Cardiac muscle cell (in vitro differentiated cells and primary cell): ENCODE measurements around the gene NR2E1. TPM values are rescaled to one million over a fixed set of nuclear protein-coding genes. Genes with fewer than 3 reads are reported as not detected.

Source experiments
- DNase-seq, 2 donors: peaks; one replicate each; pipeline versions ENCODE4 v3.0.0 to v3.0.0-alpha.2; 2010 to 2017; ENCODE audit warnings: low read depth in 1 of 2, low spot score in 1 of 2
- H3K27ac ChIP-seq: fragments of 200-600 bp; sonication (generic); 2 replicates; pipeline ENCODE4 v1.5.1; 2016
- H3K27me3 ChIP-seq: fragments of 200-600 bp; sonication (generic); 2 replicates; pipeline ENCODE4 v1.6.0; 2016; ENCODE audit warnings: control low read depth
- H3K36me3 ChIP-seq: fragments of 200-600 bp; sonication (generic); 2 replicates; pipeline ENCODE4 v1.5.1; 2016; ENCODE audit warnings: control low read depth
- H3K4me1 ChIP-seq: fragments of 200-600 bp; sonication (generic); 2 replicates; pipeline ENCODE4 v1.8.1; 2017; ENCODE audit warnings: low read depth, mild to moderate bottlenecking, mixed run types
- H3K4me3 ChIP-seq: fragments of 200-600 bp; sonication (generic); 2 replicates; pipeline ENCODE4 v1.5.1; 2016; ENCODE audit warnings: mild to moderate bottlenecking
- H3K9me3 ChIP-seq: fragments of 200-600 bp; sonication (generic); 2 replicates; pipeline ENCODE4 v1.5.1; 2017; ENCODE audit warnings: low read depth, mild to moderate bottlenecking, control low read depth
- polyA plus RNA-seq: library from polyadenylated mRNA; unstranded; fragments of >200 nt; fragmentation: Nextera tagmentation; extraction: Ambion mirVana; gene quantifications from 2 replicates; pipeline ENCODE4 v1.2.1, GENCODE V29; 2016
- total RNA-seq: library from RNA; depleted of rRNA; stranded (reverse); fragments of >200 nt; gene quantifications from 2 replicates; pipeline ENCODE4 v1.2.3, GENCODE V29; 2016
- TF ChIP-seq, protein P1 (sequence below): IDR thresholded peaks from 2 replicates; pipeline ENCODE4 v1.5.1; 2012; ENCODE audit warnings: low read depth, mild to moderate bottlenecking, low read length

Gene NR2E1
- total and polyA plus RNA-seq, 2 experiments from 2014 or later = not detected

DNA sequence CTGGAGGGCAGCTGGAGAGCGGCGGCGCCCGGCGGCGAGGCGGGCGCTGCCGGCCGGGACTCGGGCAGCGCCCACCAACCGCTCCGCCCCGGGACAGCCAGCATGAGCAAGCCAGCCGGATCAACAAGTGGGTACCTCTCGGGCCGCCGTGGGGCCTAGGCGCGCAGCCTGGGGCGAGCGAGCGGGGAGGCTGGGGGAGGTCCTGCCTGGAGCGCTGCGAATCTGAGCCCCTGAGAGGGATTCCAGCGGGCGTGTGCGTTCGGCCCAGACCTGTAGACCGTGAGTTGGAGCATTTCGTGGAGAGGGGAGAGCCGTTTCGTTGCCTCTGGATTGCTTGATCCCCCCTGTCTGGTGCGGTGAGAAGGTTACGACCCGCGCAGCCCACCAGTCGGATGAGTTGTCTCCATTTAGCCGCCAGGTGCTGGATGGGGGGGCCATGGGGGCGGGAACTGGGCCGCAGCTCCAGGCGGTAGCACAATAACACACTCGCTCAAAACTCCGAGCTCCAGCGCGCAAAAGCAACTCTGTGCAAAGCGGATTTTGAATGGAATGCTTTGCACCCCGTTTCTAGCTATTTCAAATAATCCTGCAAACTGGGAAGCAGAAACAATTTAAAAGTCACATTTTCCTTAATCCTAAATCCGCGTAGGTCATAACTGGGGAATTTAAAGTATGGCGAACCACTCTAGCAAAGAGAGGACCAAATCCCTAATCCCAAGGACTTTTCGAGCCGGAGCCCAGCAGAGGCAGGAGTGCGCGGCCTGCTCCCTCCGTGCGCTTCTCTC, 1.0 kb downstream of the NR2E1 start:
- Histone ChIP-seq H3K27me3 (peaks cover 100% of the 10 kb centered on the region), H3K36me3 (no peaks in the 10 kb centered on the region), H3K27ac (no peak overlapping the region), H3K4me1 (peaks cover 14% of the 10 kb centered on the region), H3K4me3 (no peak overlapping the region), H3K9me3 (no peaks in the 10 kb centered on the region)
- TF ChIP-seq, protein P1, sequence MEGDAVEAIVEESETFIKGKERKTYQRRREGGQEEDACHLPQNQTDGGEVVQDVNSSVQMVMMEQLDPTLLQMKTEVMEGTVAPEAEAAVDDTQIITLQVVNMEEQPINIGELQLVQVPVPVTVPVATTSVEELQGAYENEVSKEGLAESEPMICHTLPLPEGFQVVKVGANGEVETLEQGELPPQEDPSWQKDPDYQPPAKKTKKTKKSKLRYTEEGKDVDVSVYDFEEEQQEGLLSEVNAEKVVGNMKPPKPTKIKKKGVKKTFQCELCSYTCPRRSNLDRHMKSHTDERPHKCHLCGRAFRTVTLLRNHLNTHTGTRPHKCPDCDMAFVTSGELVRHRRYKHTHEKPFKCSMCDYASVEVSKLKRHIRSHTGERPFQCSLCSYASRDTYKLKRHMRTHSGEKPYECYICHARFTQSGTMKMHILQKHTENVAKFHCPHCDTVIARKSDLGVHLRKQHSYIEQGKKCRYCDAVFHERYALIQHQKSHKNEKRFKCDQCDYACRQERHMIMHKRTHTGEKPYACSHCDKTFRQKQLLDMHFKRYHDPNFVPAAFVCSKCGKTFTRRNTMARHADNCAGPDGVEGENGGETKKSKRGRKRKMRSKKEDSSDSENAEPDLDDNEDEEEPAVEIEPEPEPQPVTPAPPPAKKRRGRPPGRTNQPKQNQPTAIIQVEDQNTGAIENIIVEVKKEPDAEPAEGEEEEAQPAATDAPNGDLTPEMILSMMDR = no peak
- DNase-seq = no peak

DNA sequence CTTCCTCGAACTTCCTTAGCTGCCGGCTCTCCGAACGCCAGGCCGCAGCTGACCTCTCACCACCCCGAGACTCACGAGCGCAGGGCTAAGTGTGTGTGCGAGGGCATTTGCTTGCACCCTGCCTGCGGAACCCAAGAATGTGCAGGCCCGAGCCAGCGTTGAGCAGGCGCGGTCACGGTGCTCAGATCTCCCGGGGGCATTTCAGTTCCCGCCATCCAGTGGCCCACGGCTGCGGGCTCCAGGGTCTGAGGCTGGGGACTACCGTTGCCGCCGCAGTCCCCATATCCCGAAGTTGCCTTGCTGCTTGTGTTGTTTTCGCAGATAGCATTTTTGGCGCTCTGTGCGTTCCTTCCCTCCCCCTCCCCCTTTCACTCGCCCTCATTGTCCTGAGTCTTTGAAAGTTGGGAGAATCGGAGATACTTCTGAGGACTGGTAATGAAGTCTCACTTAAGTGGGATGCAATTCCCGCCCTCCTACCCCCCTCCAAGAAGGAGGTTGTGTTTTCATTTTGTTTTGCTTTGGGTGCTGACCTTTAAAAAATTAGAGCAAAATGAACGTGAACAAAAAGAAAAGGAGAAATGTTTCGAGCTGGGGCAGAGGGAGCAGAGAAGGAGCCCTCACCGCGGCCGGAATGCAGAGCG, 1.7 kb downstream of the NR2E1 start:
- peaks cover 14% of the 10 kb centered on the region for H3K4me1 ChIP-seq
- no peaks in the 10 kb centered on the region for H3K9me3 ChIP-seq
- TF ChIP-seq, protein P1 = no peak
- DNase-seq = no peak
- H3K4me3 ChIP-seq = no peak overlapping the region
- no peaks in the 10 kb centered on the region for H3K36me3 ChIP-seq
- peaks cover 100% of the 10 kb centered on the region for H3K27me3 ChIP-seq
- H3K27ac ChIP-seq = no peak overlapping the region

DNA sequence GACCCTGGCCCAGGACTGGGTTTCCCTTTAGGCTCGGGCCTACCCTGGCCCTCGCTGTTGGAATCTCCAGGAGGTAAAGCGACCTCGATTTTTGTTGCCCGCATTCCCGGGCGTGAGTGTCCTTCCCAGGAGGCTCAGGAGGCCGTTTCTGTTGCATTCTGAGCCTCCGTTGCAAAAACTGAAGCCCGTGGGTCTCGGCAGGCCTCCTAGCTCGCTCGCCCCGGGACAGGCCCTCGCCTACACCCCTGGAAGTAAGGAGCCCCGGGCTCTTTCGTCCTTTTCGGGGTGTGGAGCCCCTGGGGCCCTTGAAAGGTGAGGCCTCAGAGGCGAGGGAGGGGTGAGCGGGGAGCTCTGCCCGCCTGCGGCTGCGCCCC, 2.3 kb downstream of the NR2E1 start:
- Histone ChIP-seq H3K4me1 (peaks cover 14% of the 10 kb centered on the region), H3K27ac (no peak overlapping the region), H3K27me3 (peaks cover 100% of the 10 kb centered on the region), H3K9me3 (no peaks in the 10 kb centered on the region), H3K36me3 (no peaks in the 10 kb centered on the region), H3K4me3 (no peak overlapping the region)
- TF ChIP-seq, protein P1 = no peak
- no peak for DNase-seq

DNA sequence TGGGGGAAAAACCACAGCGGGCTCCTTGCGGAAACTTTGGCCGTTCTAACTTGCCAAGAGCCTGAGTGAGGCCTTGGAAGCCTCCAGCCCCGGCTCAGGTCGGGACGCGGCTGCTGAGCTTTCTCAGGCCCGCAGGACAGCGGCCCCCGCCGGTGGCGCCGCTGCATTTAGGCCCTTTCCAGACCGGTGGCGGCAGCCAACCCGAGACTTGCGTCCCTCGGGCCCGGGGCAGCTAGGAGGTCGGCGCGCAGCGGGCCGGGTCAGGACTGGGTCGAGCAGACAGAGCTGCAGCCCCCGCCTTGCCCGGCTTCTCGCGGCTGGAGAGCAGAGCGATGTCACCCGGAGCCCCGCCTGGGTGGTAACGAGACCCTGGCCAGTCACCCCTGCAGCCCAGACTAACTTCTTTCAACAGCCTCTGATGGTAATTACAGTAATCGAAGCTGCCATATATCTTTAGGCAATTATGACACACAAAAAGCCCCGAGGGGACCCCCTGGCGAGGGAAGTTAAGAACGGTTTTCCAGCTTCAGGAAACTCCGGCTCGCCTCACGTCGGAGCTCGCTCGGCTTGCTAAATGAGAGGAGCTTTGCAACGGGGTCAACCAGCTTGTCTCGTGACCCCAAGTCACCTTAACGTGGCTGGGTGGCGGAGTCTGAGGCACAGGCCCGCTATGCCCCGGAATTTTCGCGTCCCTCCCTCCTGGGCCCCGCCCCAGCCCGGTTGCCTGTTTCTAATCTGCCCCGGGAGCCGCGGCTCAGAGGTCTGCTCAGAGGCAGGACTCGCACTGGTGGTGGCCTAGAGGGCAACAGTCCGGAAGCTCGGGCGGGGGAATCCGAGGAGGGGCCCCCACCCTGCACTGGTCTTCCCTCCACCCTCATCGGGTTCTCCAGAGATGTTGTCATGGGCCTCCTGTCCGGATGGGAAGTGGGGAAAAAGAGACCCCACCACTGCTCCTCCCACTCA, 3.0 kb downstream of the NR2E1 start:
- H3K9me3 ChIP-seq = no peaks in the 10 kb centered on the region
- DNase-seq = peak; percentile 28 to 81
- TF ChIP-seq, protein P1 = no peak
- no peaks in the 10 kb centered on the region for H3K36me3 ChIP-seq
- peaks cover 14% of the 10 kb centered on the region for H3K4me1 ChIP-seq
- H3K4me3 ChIP-seq = no peak overlapping the region
- peaks cover 100% of the 10 kb centered on the region for H3K27me3 ChIP-seq
- no peak overlapping the region for H3K27ac ChIP-seq

DNA sequence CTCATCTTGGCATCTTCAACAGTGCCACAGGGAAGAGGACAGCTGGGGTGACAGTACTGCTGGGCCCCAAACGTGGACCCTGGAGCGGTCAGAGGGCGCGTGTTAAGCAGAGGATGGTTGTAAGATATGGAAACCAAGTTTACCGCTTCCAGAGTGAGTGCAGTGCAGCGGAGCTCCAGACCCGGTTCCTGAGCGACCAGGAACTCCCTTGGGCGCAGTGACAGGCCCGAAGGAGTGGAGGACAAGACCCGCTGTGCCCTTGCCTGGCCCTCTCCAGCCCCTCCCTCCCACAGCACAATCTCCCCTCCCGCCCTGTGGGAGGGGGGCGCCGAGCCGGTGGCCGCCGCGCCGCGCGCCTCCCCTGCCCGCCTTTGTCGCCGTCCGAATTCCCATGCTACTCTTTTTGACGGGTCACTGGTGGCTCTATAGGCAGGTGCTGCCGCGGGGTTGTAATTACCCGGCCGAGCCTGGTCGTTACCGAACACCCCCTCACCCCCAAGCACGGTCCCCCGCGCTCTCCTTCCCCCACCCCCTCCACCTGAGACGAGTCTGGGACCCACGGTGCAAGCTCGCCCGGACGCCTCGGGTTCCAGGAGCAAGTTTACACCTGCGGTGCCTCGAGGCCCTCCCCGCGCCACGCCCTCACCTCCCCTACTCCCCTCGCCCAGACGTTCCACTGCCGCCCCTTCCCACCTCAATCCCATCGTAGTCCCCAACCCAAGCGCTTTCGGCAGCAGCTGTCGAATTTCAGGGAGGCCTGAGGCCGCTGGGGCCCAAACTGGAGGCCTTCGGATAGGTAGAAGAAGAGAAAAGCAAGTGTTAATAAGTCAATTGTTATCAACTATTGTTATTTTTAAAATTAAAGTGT, 3.9 kb downstream of the NR2E1 start:
- peaks cover 14% of the 10 kb centered on the region for H3K4me1 ChIP-seq
- no peak overlapping the region for H3K4me3 ChIP-seq
- H3K27me3 ChIP-seq = peaks cover 100% of the 10 kb centered on the region
- H3K27ac ChIP-seq = no peak overlapping the region
- TF ChIP-seq, protein P1 = no peak
- no peaks in the 10 kb centered on the region for H3K9me3 ChIP-seq
- no peaks in the 10 kb centered on the region for H3K36me3 ChIP-seq
- no peak for DNase-seq
